HG03521 (cell line): ENCODE data around the gene ARMC7.
"Not testable (repeated sequence)": the region's sequence is repeated elsewhere in the genome, so short reads cannot be mapped to it uniquely, and the experiment has no call there.

Experiments
- ATAC-seq: cut with Tn5 transposase; IDR thresholded peaks from one replicate; pipeline ENCODE4 v1.9.1; 2021; ENCODE audit warnings: mild to moderate bottlenecking, moderate library complexity; ENCODE audit not compliant: unreplicated experiment

Gene ARMC7

GRCh38 chr17:75109407-75110233, at the start of gene ARMC7:
Gene ARMC7 (plus strand): TSS chr17:75109969. CDS start chr17:75110289, 320 bp downstream.
- peak; percentile 65 for ATAC-seq

- ATAC-seq, result no peak
These were observed 49.2 kb upstream of the ARMC7 start for GRCh38 chr17:75060434-75061054.

- ATAC-seq, result no peak
These were observed 48.7 kb upstream of the ARMC7 start for GRCh38 chr17:75061055-75061438.

GRCh38 chr17:75061618-75062017, 48.2 kb upstream of the ARMC7 start:
- ATAC-seq, result no peak

GRCh38 chr17:75063201-75063600, 46.6 kb upstream of the ARMC7 start:
- ATAC-seq, result no peak

GRCh38 chr17:75063626-75064025, 46.1 kb upstream of the ARMC7 start:
- ATAC-seq, result no peak

GRCh38 chr17:75064040-75064439, 45.7 kb upstream of the ARMC7 start:
- no peak for ATAC-seq

GRCh38 chr17:75064460-75064859, 45.3 kb upstream of the ARMC7 start:
- ATAC-seq, result no peak

- ATAC-seq, result no peak
These were observed 44.8 kb upstream of the ARMC7 start for GRCh38 chr17:75064867-75065561.

GRCh38 chr17:75065562-75066151, 44.1 kb upstream of the ARMC7 start:
- no peak for ATAC-seq

GRCh38 chr17:75067856-75068255, 41.9 kb upstream of the ARMC7 start:
- no peak for ATAC-seq

- no peak for ATAC-seq
These were observed 41.0 kb upstream of the ARMC7 start for GRCh38 chr17:75068750-75069149.

- no peak for ATAC-seq
These were observed 40.0 kb upstream of the ARMC7 start for GRCh38 chr17:75069783-75070182.

- ATAC-seq, result not testable (repeated sequence)
These were observed 38.1 kb upstream of the ARMC7 start for GRCh38 chr17:75071478-75072271.

GRCh38 chr17:75072909-75073308, 36.9 kb upstream of the ARMC7 start:
- ATAC-seq, result not testable (repeated sequence)

GRCh38 chr17:75073618-75074047, 36.1 kb upstream of the ARMC7 start:
- no peak for ATAC-seq

- no peak for ATAC-seq
These were observed 35.2 kb upstream of the ARMC7 start for GRCh38 chr17:75074532-75074931.

- no peak for ATAC-seq
These were observed 34.0 kb upstream of the ARMC7 start for GRCh38 chr17:75075597-75076336.

GRCh38 chr17:75077072-75077495, 32.7 kb upstream of the ARMC7 start:
- ATAC-seq, result no peak
